OCI-LY7 (cell line): ENCODE results near the gene TOP3A. TPM values are rescaled to one million over a fixed set of nuclear protein-coding genes. Genes with fewer than 3 reads are reported as not detected.

Source experiments
- BruUV-seq: library from RNA; stranded (reverse); fragments of 400-500 nt; replicated peaks from 2 replicates; lab custom pipeline; 2021; lab: Mats Ljungman, UMichigan
- CTCF ChIA-PET: fragments of 300-600 bp; sonication (Branson Sonifier 250); formaldehyde crosslinking; loops from one replicate; lab custom pipeline; 2022; ENCODE audit warnings: antibody characterized with exemption; ENCODE audit not compliant: unreplicated experiment; lab: Charles Lee
- POLR2A ChIA-PET: fragments of 300-600 bp; sonication (Branson Sonifier 250); formaldehyde crosslinking; loops from one replicate; lab custom pipeline; 2022; ENCODE audit warnings: antibody characterized with exemption; lab: Charles Lee
- DNase-seq: peaks from one replicate; pipeline ENCODE4 v3.0.0-alpha.2; 2015; ENCODE audit warnings: low spot score
- H2AFZ ChIP-seq: fragments of 200-600 bp; sonication (generic), shearing (Covaris generic); 2 replicates; pipeline ENCODE4 v1.6.1; 2014; ENCODE audit warnings: mild to moderate bottlenecking, antibody characterized with exemption, low read length, moderate library complexity
- H3K27ac ChIP-seq: fragments of 200-600 bp; sonication (generic); 2 replicates; pipeline ENCODE4 v1.5.1; 2014; ENCODE audit warnings: mixed run types, low read depth, mild to moderate bottlenecking, moderate library complexity, low read length, inconsistent platforms; ENCODE audit not compliant: poor library complexity, severe bottlenecking
- H3K36me3 ChIP-seq: fragments of 200-600 bp; sonication (generic); 2 replicates; pipeline ENCODE4 v1.6.1; 2014; ENCODE audit warnings: mild to moderate bottlenecking, antibody characterized with exemption, low read length, moderate library complexity, mixed read lengths; ENCODE audit not compliant: insufficient read depth
- H3K4me1 ChIP-seq: fragments of 200-600 bp; sonication (generic); 2 replicates; pipeline ENCODE4 v1.5.1; 2014; ENCODE audit warnings: mild to moderate bottlenecking, low read length; ENCODE audit not compliant: insufficient read depth, poor library complexity, severe bottlenecking
- H3K4me2 ChIP-seq: fragments of 200-600 bp; sonication (generic); 2 replicates; pipeline ENCODE4 v1.6.1; 2014; ENCODE audit warnings: mild to moderate bottlenecking, low read length
- H3K4me3 ChIP-seq: fragments of 200-600 bp; sonication (generic); 2 replicates; pipeline ENCODE4 v1.5.1; 2014; ENCODE audit warnings: mild to moderate bottlenecking, low read depth, low read length; ENCODE audit not compliant: poor library complexity, severe bottlenecking
- H3K79me2 ChIP-seq: fragments of 200-600 bp; sonication (generic); 2 replicates; pipeline ENCODE4 v1.6.1; 2016; ENCODE audit warnings: low read depth, mild to moderate bottlenecking, low read length, moderate library complexity, mixed read lengths; ENCODE audit not compliant: insufficient read depth
- H3K9me2 ChIP-seq: fragments of 200-600 bp; sonication (generic); 2 replicates; pipeline ENCODE4 v1.6.1; 2016; ENCODE audit warnings: mild to moderate bottlenecking, low read length, mixed read lengths; ENCODE audit not compliant: insufficient read depth
- H3K9me3 ChIP-seq: fragments of 200-600 bp; sonication (generic); 2 replicates; pipeline ENCODE4 v1.6.1; 2014; ENCODE audit warnings: mild to moderate bottlenecking, mixed run types, low read length, mixed read lengths
- H4K20me1 ChIP-seq: fragments of 200-600 bp; sonication (generic); 2 replicates; pipeline ENCODE4 v1.6.1; 2014; ENCODE audit warnings: mild to moderate bottlenecking, antibody characterized with exemption, low read length, moderate library complexity, mixed read lengths; ENCODE audit not compliant: insufficient read depth
- EZH2phosphoT487 ChIP-seq: fragments of 200-600 bp; sonication (generic); IDR thresholded peaks from 2 replicates; pipeline ENCODE4 v1.6.1; 2018; ENCODE audit warnings: low read depth, borderline replicate concordance, mild to moderate bottlenecking, mixed run types, antibody characterized with exemption, low read length, moderate library complexity, mixed read lengths
- intact Hi-C: fragments of 100-400 bp; cut with micrococcal nuclease; formaldehyde crosslinking; loops from one replicate; pipeline ENCODE4 v1.10.0; 2022; ENCODE audit not compliant: unreplicated experiment
- total RNA-seq, 2 experiments: library from RNA; depleted of rRNA in 1 of 2; stranded (reverse); fragments of >200 nt in 1 of 2; shearing (Covaris generic) in 1 of 2; gene quantifications; 2 replicates each; pipeline ENCODE4 v1.2.3, GENCODE V29; 2014 to 2022
- TF ChIP-seq, protein P1 (sequence below): fragments of 200-600 bp; sonication (generic); conservative IDR thresholded peaks from 2 replicates; pipeline ENCODE4 v1.5.1; 2014; ENCODE audit warnings: mild to moderate bottlenecking, antibody characterized with exemption, low read length, moderate library complexity, mixed read lengths

TOP3A gene
- total RNA-seq, 2 experiments from 2014 or later: 48.3 to 64.4 TPM

DNA sequence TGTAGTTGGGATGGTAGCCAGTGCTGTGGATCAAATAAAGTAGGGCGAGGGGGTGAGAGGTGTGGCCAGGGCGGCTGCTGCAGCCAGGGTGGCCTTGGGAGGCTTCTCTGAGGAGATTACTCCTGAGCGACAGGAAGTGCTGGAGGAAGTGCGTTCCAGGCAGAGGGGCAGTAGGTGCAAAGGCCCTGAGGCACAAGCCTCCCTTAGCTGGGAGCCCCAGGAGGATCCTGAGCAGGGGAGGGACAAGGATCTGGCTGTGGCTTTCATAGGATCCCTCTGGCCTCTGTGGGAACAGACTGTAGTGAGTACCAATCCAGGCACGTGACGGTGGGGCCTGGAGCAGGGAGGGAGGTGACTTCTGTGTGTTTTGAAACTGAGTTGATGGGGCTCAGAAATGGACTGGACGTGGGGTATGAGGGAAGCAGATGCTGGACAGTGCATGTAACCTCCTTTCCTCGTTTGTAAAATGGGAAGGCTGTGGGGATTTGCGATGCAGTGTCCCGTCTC lies 86.6 kb downstream of the TOP3A start:
- no peak overlapping the region for H3K27ac ChIP-seq
- ChIA-PET POLR2A (no interaction called here), CTCF (no interaction called here)
- BruUV-seq: no TSS peak
- no peaks in the 10 kb centered on the region for H3K79me2 ChIP-seq
- TF ChIP-seq, protein P1, sequence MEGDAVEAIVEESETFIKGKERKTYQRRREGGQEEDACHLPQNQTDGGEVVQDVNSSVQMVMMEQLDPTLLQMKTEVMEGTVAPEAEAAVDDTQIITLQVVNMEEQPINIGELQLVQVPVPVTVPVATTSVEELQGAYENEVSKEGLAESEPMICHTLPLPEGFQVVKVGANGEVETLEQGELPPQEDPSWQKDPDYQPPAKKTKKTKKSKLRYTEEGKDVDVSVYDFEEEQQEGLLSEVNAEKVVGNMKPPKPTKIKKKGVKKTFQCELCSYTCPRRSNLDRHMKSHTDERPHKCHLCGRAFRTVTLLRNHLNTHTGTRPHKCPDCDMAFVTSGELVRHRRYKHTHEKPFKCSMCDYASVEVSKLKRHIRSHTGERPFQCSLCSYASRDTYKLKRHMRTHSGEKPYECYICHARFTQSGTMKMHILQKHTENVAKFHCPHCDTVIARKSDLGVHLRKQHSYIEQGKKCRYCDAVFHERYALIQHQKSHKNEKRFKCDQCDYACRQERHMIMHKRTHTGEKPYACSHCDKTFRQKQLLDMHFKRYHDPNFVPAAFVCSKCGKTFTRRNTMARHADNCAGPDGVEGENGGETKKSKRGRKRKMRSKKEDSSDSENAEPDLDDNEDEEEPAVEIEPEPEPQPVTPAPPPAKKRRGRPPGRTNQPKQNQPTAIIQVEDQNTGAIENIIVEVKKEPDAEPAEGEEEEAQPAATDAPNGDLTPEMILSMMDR: no peak
- no peaks in the 10 kb centered on the region for H3K9me3 ChIP-seq
- no peak for DNase-seq
- no peaks in the 10 kb centered on the region for H3K36me3 ChIP-seq
- H4K20me1 ChIP-seq: no peaks in the 10 kb centered on the region
- peaks cover 15% of the 10 kb centered on the region for H3K4me1 ChIP-seq
- H3K9me2 ChIP-seq: no peaks in the 10 kb centered on the region
- H3K4me2 ChIP-seq: no peak overlapping the region
- intact Hi-C loops: no loop called here
- H3K4me3 ChIP-seq: no peak overlapping the region
- H2AFZ ChIP-seq: no peak overlapping the region

DNA sequence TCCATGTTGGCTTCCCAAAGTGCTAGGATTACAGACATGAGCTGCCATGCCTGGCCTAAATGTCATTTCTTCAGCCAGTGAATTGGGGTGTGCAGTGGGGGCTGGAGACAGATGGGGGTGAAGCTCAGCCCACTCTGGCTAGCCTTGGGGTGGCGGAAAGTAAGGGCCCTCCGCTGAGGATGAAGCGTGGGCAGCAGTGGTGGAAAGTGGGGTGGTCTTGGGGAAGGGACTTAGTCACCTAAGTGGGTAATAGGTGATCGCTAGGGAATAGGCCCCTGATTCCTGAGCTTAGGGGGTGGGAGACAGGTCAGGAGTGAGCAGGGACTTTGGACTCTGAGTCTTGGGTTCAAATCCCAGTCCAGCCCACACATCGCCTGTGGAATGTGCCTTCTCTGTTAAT lies 87.2 kb downstream of the TOP3A start:
- ChIA-PET POLR2A (no interaction called here), CTCF (interaction anchor here (0.6 kb wide), 1 partner anchor 327 kb away, joined by 3 read pairs; no protein-coding TSS in a partner anchor)
- BruUV-seq: no TSS peak

DNA sequence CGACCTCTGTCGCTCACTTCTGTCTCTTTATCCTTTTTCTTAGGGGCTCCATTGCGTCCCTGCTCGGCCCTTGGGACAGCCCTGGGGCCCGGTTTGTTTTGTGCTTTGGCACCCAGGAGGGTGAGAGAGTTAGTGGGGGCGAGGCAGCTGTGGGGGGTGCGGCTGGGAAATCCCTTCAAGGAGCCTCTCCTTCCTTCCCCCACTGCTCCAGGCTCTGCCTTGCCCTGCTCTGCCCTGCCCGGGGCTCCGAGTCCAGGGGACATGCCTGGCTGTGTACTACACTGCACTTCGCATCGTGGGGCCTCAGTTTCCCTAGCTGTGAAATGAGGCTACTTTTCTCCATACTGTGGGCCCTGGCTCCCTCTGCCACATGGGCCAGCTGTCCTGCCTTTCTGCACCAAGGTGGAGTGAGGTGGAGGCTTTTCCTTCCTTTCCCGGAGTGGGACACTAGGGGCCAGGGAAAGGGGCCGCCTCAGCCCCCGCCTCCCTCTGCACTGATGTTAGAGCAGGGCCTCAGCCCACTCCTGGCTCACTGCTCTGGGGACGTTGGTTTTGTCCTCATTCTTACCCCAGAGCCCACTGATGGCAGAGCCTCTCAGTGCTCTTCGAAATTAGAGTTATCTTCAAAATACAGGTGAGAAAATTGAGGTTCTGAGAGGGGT lies 88.4 kb downstream of the TOP3A start:
- DNase-seq: no peak
- no peaks in the 10 kb centered on the region for H3K36me3 ChIP-seq
- peak overlapping the region; percentile 71 for H3K4me3 ChIP-seq
- peak overlapping the region; percentile 45; the same call in 1 of the 2 replicates for H2AFZ ChIP-seq
- H3K79me2 ChIP-seq: no peaks in the 10 kb centered on the region
- no peaks in the 10 kb centered on the region for H4K20me1 ChIP-seq
- peak overlapping the region; percentile 81 for H3K4me2 ChIP-seq
- TF ChIP-seq, protein P1: no peak
- no peak for TF ChIP-seq EZH2phosphoT487
- intact Hi-C loops: no loop called here
- peaks cover 15% of the 10 kb centered on the region for H3K4me1 ChIP-seq
- ChIA-PET POLR2A (no interaction called here), CTCF (no interaction called here)
- no peaks in the 10 kb centered on the region for H3K9me3 ChIP-seq
- no peak overlapping the region for H3K27ac ChIP-seq
- no TSS peak for BruUV-seq
- no peaks in the 10 kb centered on the region for H3K9me2 ChIP-seq

More for the DNA sequence above, 87.2 kb downstream of the TOP3A start:
- no peak for DNase-seq
- no peak overlapping the region for H3K4me2 ChIP-seq
- H3K4me1 ChIP-seq: peaks cover 15% of the 10 kb centered on the region
- intact Hi-C loops: no loop called here
- TF ChIP-seq, protein P1: no peak
- no peak for TF ChIP-seq EZH2phosphoT487
- H3K4me3 ChIP-seq: no peak overlapping the region
- no peaks in the 10 kb centered on the region for H3K9me3 ChIP-seq
- no peaks in the 10 kb centered on the region for H4K20me1 ChIP-seq
- no peaks in the 10 kb centered on the region for H3K9me2 ChIP-seq
- no peaks in the 10 kb centered on the region for H3K36me3 ChIP-seq
- H3K79me2 ChIP-seq: no peaks in the 10 kb centered on the region
- H2AFZ ChIP-seq: no peak overlapping the region
- H3K27ac ChIP-seq: no peak overlapping the region
